HG03460 (cell line): ENCODE results near the gene PAAF1.

Source experiments
- ATAC-seq: cut with Tn5 transposase; IDR thresholded peaks from one replicate; pipeline ENCODE4 v1.9.1; 2021; ENCODE audit not compliant: unreplicated experiment

Gene PAAF1

DNA sequence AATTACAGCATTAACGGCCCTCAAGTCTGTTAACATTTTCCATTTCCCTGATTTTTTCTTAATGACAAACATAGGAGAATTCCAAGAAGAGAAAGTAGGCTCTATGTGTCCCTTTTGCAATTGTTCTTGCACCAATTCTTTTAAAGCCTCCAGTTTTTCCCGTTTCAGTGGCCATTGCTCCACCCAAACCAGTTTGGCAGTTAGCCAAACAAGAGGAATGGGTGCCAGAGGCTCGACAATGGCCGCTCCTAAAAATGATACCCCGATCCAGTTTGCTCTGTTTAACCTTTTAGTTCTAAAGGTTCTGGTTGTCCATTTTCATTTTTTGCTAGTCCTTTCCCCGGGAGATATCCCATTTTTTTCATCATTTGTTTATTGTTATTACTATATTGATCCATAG is 67.3 kb downstream of the PAAF1 start:
- no peak for ATAC-seq

DNA sequence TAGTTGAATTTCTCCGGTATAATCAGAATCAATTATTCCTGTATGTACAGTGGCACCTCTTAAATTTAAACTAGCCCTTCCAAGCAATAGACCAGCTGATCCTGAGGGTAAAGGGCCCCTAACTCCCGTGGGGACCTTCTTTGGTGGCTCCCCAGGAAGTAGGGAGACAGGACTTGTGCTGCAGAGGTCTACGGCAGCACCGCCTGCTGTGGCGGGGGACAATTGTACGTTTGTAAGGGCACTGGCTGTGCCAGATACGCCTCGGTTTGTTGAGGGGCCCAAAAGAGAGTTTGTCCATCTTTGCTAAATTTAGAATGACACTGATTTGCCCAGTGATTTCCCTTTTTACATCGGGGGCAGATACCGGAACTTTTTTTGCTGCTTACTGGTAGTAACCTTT is 68.1 kb downstream of the PAAF1 start:
- no peak for ATAC-seq

DNA sequence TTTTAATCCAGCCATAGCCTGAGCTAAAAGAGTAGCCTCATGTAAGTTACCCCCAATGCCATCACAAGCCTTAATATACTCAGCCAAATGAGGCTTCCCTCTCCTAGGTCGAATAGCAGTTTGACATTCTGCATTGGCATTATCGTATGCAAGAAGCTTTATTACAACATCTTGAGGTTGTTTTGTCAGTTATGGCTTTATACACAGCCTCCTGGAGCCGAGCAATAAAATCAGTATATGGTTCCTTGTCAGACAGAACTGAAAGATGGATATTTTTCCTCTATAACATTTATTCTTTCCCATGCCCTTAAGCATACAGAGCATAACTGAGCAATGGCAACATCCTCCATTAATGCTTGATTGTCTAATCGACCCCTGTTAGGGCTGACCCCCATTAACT is 68.6 kb downstream of the PAAF1 start:
- ATAC-seq = no peak

DNA sequence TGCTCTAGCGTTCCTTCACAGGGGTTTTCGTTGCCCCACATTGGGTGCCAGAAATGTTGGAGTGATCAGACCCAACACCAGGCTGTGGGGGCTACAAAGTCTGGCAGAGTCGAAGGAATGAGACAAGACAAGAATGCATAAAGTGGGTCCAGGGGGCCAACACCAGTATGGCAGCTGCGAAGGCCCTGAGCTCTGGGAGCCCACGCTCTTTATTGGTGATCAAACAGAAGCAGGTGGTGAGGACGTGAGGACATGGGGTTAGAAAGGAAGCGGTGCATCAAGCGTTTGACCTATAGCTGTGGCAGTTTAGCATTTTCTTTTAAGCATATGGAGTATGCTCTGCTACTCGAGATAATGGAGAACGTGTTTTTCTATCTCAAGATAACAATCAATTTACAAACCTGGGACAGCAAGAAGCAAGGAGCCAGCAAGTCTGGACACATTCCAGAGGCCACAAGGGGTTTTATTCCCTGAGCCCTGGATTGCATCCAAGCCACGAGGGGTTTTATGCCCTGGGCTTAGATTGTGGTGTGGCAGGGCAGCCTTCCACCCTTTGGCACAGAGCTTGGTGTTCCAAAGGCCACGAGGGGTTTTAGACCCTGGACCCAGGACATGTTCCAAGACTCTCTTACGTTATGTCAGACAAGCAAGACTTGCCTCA is 70.1 kb downstream of the PAAF1 start:
- no peak for ATAC-seq

DNA sequence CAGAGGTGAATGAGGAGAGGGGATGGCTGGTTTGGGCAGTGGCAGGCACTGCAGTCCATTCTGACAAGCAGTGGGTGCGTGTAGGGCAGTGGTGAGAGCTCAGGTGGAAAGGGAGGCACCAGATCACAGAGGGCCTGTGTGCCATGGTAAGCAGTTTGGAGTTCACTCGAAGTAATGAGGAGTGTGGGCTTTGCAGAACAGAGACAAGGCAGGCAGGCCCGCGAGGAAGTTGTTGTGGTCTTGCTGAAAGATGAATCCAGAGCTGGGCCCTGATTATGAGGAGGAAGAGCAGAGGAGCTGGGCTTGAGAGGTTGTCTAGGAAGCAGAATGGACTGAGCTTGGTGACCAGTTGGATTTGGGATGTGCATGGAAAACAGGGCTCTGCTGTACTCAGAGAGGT is 72.4 kb downstream of the PAAF1 start:
- no peak for ATAC-seq

DNA sequence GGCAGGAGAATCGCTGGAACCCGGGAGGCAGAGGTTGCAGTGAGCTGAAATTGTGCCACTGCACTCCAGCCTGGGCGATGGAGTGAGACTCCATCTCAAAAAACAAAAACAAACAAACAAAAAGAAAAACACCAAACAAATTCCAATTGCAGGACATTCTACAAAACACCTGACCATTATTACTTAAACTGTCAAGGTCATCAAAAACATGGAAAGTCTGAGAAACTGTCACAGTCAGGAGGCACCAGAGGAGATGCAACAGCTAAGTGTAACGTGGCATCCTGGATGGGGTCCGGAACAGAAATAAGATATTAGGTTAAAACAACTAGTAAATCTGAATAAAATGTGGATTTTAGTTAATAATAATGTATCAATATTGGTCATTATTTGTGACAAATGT is 73.1 kb downstream of the PAAF1 start:
- ATAC-seq = no peak

DNA sequence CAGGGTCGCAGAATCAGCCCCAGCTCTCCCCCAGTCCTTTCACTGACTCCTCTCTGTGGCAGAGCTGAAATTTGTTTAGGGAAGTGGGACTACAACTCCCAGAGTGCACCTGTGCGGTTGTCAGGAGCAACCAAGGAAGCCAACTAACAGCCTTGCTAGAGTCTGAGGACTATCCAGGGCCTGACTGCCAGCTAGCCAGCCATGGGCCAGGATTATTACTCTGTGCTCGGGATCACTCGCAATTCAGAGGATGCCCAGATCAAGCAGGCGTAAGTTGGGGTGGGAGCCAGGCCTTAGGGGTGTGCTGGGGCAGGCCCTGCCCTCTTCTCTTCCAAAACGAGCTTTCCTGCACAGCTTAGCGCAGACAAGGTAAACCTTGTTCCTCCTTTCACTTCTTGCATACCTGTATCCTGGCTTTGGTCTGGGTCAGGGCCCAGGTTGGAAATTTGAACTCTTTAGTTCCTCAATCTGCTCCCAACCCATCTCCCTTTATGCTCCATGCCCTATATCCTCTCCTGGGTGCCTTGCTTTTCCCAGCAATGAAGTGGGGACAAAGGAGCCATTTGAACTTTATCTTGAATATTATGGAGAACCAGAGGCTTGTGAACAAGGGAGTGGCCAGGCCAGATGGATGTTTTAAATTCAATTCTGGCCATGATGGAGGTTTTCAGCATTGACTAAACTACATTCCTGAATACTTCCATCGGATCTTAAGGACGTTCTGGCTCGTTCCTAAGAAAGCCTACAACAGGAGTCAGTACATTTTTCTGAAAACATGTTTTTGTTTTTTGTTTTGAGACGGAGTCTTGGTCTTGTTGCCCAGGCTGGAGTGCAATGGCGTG is 74.3 kb downstream of the PAAF1 start, which contains the start of gene DNAJB13:
Gene DNAJB13 (plus strand): TSS at position 158 of the 842 bp plus-strand sequence. CDS start 44 bp downstream, at position 202.
- ATAC-seq = peak; percentile 80

DNA sequence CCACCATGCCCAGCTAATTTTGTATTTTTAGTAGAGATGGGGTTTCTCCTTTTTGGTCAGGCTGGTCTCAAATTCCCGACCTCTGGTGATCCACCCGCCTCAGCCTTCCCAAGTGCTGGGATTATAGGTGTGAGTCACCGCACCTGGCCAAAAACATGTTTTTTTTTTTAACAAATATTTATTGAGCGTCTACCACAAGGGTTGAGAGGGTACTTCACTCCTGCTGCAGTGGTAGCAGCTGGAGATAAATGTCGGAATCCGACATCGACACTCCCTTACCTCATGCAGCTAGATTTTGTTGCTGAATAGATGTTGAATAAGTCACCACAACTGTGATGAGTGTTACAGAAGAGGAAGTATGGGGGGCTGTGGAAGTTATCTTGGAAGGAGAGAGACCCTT is 75.0 kb downstream of the PAAF1 start:
- ATAC-seq = no peak

DNA sequence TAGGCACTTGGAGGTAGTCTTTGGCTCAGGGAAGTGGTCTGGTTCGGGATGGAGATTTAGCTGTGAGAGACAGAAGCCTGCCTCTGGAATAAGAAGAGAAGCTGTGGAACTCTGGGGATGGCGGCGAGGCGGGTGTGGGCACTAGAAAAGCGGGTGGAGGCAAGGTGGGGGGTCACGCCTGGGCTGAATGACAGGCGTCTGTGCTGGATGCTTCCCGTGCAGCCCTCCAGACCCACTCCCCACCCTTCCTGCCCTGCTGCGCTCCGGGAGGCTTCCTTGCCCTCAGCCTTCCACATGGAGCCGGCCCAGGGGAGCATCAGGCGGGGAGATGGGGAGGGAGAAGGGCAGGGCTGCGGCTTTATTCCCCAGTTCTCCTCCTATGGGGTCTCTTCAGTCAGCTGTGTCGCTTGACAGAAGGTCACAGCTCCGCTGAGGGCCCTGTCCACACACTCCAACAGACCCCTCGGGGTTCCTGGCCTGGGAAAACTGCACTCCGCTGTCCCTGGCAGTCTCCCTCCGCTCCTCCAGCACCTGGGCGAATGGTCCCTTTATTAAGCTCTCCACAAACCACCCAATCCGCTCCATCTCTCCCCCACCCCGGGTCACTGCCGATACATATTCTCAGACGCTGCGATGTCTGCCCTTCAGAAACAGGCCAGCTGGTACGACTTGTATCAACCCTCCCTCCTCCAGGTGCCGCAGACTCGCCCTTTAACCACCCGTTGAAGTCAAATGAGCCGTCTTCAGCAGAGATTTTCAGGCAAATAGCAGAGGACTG is 80.3 kb downstream of the PAAF1 start:
- no peak for ATAC-seq

DNA sequence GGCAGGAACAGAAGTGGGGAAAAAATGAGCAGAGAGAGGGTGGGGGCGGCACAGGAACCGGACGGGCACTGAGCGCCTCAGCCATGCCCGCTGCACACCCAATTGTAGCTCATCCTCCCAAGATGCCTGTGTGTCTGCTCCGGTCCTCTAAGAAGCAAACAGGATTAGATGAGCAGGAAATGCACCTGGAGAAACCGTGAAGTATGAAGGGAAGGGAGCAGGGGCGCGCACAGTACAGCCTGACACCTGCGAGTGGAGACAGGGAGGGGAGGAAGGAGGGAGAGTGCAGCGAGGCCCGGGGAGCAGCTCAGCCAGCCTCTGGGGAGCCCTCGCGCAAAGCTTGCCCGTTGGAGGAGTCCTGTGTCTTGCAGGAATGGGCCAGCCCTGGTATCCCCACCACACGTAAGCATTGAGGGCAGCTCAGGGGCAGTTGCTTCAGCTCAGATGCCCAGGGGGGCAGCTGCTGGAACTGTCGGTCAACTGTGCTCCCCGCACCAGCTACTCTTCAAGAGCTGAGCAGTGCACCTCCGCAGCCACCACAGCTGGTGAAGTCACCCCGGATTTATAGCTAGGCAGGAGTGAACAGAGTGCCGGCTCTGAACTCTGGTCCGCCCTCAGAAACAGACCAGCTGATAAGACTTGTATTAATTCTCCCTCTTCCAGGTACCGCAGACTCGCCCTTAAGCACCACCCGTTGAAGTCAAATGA is 81.0 kb downstream of the PAAF1 start:
- ATAC-seq = no peak

DNA sequence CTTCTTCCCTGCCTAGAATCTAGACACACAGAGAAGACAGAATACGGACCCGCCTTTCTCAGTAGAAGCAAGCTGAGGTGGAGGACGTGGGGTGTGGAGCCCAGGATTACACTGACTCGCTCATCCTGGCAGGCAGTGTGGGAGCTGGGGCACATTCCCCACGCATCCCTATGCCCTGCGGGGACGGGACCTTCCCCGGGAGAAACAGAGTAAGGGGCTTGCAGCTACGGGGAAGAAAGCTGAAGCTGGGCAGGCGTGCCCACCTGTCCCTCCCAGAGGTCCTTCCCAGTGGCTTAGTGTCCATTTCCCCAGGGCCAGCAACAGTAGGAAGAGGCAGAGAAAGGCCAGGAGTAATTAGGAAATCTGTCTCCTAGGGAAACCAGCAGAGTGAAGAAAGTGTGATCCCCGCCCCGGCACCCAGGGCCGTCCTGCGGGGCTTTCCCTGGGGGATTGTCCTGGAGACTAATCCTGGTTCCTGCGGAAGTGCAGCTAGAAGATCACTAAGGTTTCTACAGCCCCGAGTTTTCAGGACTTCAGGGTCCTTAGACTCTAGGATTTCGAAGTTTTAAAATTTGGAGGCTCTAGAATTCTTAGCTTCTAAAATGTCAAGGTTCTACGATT is 81.8 kb downstream of the PAAF1 start:
- no peak for ATAC-seq

DNA sequence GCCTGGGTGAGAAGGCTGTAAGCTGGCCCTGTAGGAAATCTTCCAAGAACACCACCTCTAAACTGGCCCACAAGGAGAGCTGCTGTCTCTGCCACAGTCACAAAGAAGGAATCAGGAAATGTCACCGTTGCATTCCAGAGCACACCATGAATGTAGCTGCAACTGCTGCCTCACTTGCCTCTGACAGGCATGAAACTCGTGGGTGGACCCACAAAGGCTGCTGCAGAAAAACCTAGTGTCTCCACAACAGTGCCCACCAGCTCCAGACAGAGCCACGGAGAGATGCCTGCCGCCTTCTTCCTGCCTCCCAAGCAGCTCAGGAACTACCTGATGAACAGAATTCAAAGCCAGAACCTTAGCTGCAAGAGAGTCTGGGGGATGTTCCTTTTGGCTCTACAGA is 84.5 kb downstream of the PAAF1 start:
- ATAC-seq = no peak

DNA sequence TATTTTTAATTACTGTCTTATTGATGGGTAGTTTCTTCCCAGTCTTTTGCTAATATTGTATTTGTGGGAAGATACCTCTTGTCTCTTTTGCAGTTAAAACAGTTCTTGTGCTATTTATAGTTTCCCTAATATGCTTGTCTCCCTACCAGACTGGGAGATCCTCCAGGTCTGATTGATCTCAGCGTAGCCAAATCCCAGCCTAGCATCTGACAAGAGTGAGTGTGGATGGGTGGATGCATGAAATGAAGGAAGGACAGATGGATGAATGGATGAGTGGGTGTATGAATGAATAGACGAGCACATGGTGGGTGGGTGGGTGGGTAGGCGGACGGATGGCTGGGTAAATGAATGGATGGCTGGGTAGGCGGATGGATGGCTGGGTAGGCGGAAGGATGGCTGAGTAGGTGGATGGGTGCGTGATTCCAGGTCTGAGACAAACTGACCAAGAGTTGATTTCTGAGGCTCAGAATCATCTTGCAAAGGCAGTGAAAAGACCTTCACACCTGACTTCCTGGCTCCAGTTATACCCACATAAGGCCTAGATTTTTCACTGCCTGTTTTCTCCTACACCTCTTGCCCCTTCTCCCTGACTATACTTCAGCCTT is 85.4 kb downstream of the PAAF1 start:
- no peak for ATAC-seq

DNA sequence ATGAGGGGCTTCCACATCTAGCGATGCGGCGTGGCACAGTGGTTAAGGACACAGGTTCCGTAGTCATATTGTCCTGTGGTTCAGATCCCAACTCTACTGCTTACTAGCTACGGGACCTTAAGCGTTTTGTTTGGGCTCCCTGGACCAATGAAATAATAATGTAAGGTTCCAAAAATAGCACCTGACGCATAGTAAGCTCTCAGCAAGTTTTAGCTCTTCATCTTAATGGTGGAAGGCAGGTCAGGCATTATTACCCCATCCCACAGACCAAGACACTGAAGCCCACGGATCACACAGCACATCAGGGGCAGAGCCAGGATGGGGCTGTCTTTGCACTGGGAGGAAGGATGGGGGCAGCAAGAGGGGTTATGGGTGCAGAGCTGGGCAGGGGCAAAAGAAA is 87.1 kb downstream of the PAAF1 start:
- ATAC-seq = no peak

DNA sequence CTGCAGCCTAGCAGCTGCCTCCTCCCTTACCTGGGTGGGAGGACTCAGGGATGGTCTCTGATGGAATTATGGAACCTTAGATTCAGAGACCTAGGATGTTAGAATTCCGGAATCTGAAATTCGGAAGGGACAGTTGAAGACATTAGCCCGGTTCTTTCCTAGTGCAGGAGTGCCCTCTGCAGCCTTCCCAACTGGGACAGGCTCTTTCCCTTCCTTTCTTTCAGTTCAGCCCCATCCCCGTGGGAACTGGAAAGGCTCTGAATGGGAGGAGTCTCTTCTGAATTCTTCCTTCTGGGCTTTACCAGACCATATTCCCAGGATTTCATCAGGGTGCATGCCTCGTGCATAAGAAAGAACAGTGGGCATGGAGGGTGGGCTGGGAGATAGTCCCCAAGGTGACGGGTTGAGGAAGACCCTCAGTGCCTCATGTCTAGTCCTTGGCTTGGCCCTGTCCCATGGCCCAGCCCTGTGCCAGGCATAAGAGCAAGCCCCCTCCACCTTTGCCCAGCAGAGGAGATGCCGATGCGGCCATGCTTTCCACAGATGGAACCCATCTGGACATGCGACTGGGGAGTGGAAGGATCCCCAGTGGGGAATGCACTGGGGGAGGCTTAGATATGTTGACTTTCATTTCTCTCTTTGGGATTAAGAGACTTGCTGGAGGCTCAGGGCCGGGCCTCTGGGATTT is 88.4 kb downstream of the PAAF1 start:
- no peak for ATAC-seq

DNA sequence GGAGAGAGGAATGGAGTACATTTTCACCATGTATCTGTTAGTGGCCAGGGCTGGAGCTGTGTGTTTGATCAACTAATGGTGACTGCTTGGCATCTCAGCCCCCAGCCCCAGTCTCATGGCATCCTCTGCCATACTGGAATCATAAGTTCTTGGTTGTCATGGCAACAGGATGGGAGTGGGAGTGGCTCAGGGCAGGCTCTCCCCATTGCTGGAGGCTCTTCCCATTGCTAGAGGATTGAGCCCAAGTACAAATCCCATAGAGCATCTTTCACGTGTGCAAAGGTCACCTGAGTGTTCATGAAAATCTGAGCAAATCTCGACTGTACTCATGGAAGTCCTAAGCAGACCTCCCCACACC is 88.9 kb downstream of the PAAF1 start:
- no peak for ATAC-seq

DNA sequence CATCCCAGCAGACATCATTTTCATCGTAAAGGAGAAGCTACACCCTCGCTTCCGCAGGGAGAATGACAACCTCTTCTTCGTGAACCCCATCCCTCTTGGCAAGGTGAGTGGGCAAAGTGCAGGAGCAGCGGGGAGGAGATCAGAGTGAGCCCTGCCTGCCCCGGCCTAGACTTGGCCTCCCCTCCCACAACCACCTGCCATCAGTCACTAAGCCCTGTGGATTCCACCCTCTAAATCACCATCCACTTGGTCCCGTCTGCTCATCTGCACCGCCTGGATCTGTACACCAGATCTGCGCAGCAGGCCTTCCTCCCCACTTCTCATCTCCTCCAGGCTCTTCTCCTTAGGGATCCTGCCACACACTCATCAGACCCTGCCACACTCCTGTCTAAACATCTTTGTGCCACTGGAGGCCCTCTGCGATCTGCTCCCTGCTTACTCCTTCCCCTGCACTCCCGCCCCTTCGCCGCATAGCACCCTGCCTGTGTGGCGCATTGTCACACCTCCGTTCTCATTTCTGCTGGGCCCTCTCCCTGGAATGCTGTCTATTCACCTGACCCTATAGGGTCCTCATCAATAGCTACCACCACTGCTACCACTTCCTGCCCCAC is 91.7 kb downstream of the PAAF1 start:
- no peak for ATAC-seq

DNA sequence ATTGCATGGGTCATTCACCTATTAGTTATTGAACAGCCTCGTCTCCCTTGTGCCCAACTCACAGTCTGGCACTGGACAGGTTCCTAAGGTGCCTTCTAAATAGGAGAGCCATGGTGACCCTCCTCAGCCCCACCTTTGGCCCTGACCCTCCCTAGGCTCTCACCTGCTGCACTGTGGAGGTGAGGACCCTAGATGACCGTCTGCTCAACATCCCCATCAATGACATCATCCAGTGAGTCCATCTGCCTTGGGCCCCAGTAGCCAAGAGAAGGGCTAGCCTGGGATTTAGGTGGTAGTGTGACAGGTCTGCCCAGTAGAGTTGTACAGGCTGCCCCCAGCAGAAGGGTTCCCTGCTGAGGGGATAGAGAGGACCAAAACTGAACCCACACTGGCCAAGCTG is 92.3 kb downstream of the PAAF1 start:
- ATAC-seq = no peak
